Fibroblast of lung (primary cell): Measurements from ENCODE around the gene AMBRA1. TPM values are rescaled to one million over a fixed set of nuclear protein-coding genes. Genes with fewer than 3 reads are reported as not detected.
A peak's percentile ranks its signal among the peaks of the same experiment; 100 is the strongest.

Experiments used
- DNase-seq, 2 donors: peaks; one replicate each; pipeline versions ENCODE4 v3.0.0 to v3.0.0-alpha.2; 2010; ENCODE audit warnings: low read depth in 2 of 2
- H2AFZ ChIP-seq: 2 replicates; pipeline ENCODE4 v1.5.1; 2012; ENCODE audit warnings: low read length, control low read depth, inconsistent platforms
- H3K27ac ChIP-seq: 2 replicates; pipeline ENCODE4 v1.5.1; 2011; ENCODE audit warnings: low read length, control low read depth; ENCODE audit not compliant: insufficient read depth
- H3K27me3 ChIP-seq: 2 replicates; pipeline ENCODE4 v1.5.1; 2011; ENCODE audit warnings: mild to moderate bottlenecking, low read length; ENCODE audit not compliant: control insufficient read depth, insufficient read depth
- H3K36me3 ChIP-seq: 2 replicates; pipeline ENCODE4 v1.5.1; 2011; ENCODE audit warnings: low read length; ENCODE audit not compliant: control insufficient read depth, insufficient read depth
- H3K4me1 ChIP-seq: 2 replicates; pipeline ENCODE4 v1.5.1; 2011; ENCODE audit warnings: low read length; ENCODE audit not compliant: control insufficient read depth, insufficient read depth; ENCODE audit errors: extremely low read depth
- H3K4me2 ChIP-seq: 2 replicates; pipeline ENCODE4 v1.5.1; 2011; ENCODE audit warnings: low read length, control low read depth; ENCODE audit not compliant: insufficient read depth; ENCODE audit errors: extremely low read depth
- H3K4me3 ChIP-seq, 4 experiments: fragments of 200-600 bp in 1 of 4; sonication (generic) in 1 of 4; replicated peaks in 1 of 4; 2 replicates each; pipeline ENCODE4 v1.5.1; 2011 to 2016; ENCODE audit warnings: low read length in 4 of 4, low read depth in 3 of 4, mild to moderate bottlenecking in 3 of 4, control low read depth in 2 of 4, inconsistent platforms in 1 of 4, mixed read lengths in 1 of 4; ENCODE audit not compliant: insufficient read depth in 1 of 4; ENCODE audit errors: control extremely low read depth in 1 of 4
- H3K79me2 ChIP-seq: 2 replicates; pipeline ENCODE4 v1.5.1; 2012; ENCODE audit warnings: mild to moderate bottlenecking, low read length, inconsistent platforms; ENCODE audit not compliant: control insufficient read depth, insufficient read depth
- H3K9ac ChIP-seq: 2 replicates; pipeline ENCODE4 v1.5.1; 2011; ENCODE audit warnings: mild to moderate bottlenecking, low read length, control low read depth; ENCODE audit not compliant: insufficient read depth
- H3K9me3 ChIP-seq: 2 replicates; pipeline ENCODE4 v1.5.1; 2012; ENCODE audit warnings: low read depth, low read length; ENCODE audit not compliant: control insufficient read depth, insufficient read depth
- H4K20me1 ChIP-seq: 2 replicates; pipeline ENCODE4 v1.5.1; 2011; ENCODE audit warnings: low read length; ENCODE audit not compliant: control insufficient read depth, insufficient read depth; ENCODE audit errors: extremely low read depth
- CTCF ChIP-seq, 2 donors: IDR thresholded peaks in 1 of 2; conservative IDR thresholded peaks in 1 of 2; 1 replicate in 1 of 2; 2 replicates in 1 of 2; pipeline ENCODE4 v1.5.1; 2011 to 2012; ENCODE audit warnings: low read length in 2 of 2, control low read depth in 1 of 2, inconsistent platforms in 1 of 2, low read depth in 1 of 2, mild to moderate bottlenecking in 1 of 2
- EZH2 ChIP-seq: IDR thresholded peaks from 2 replicates; pipeline ENCODE4 v1.5.1; 2012; ENCODE audit warnings: low read length, control low read depth, mild to moderate bottlenecking; ENCODE audit errors: missing control alignments
- polyA plus RNA-seq, 2 donors: library from polyadenylated mRNA; depleted of rRNA in 1 of 2; stranded (reverse) in 1 of 2; unstranded in 1 of 2; fragments of >200 nt; gene quantifications; 2 replicates each; pipeline ENCODE4 v1.2.1, GENCODE V29; 2011 to 2012; ENCODE audit warnings: missing spikeins in 1 of 2
- total RNA-seq: library from RNA; depleted of rRNA; stranded (reverse); fragments of >200 nt; gene quantifications from 2 replicates; pipeline ENCODE4 v1.2.1, GENCODE V29; 2014

The AMBRA1 gene
- total and polyA plus RNA-seq, 2 donors (not counting 1 experiment from before 2014, with no cell fraction given) = 8.3 to 23.3 TPM

- H3K4me3 ChIP-seq = peak overlapping the region in 2 of 4 experiments; percentile 90 to 99
- H3K9ac ChIP-seq = no peak overlapping the region
- no peak overlapping the region for H3K27ac ChIP-seq
These were observed 25.0 kb upstream of the AMBRA1 start for GRCh38 chr11:46618837-46619236.

GRCh38 chr11:46617972-46618314 is 24.1 kb upstream of the AMBRA1 start:
- Histone ChIP-seq H3K4me2 (peak overlapping the region; percentile 97), H3K4me3 (peak overlapping the region; percentile 83 to 100 (median 94)), H3K9ac (peak overlapping the region; percentile 98), H3K9me3 (no peaks in the 10 kb centered on the region), H3K27ac (peak overlapping the region; percentile 99), H4K20me1 (no peaks in the 10 kb centered on the region), H2AFZ (peak overlapping the region; percentile 19), H3K79me2 (peaks cover 17% of the 10 kb centered on the region), H3K4me1 (no peaks in the 10 kb centered on the region), H3K27me3 (no peaks in the 10 kb centered on the region), H3K36me3 (peaks cover 4% of the 10 kb centered on the region)
- no peak for TF ChIP-seq CTCF (conservative IDR thresholded peaks at IDR 0.05 in 1 of 2, IDR thresholded peaks at IDR 0.05 in 1 of 2; ENCODE audit: low read depth in 1 of 2, low read length in 2 of 2)
- TF ChIP-seq EZH2 = no peak
- DNase-seq = no peak

More at GRCh38 chr11:46618837-46619236, 25.0 kb upstream of the AMBRA1 start:
- H3K36me3 ChIP-seq = peaks cover 4% of the 10 kb centered on the region
- peak in 1 of 2 donors; percentile 4 for DNase-seq
- no peaks in the 10 kb centered on the region for H3K27me3 ChIP-seq
- no peak for TF ChIP-seq CTCF (conservative IDR thresholded peaks at IDR 0.05 in 1 of 2, IDR thresholded peaks at IDR 0.05 in 1 of 2; ENCODE audit: low read depth in 1 of 2, low read length in 2 of 2)
- TF ChIP-seq EZH2 = no peak
- H3K4me2 ChIP-seq = peak overlapping the region; percentile 48
- H3K79me2 ChIP-seq = peaks cover 17% of the 10 kb centered on the region
- H3K9me3 ChIP-seq = no peaks in the 10 kb centered on the region
- H3K4me1 ChIP-seq = no peaks in the 10 kb centered on the region
- H4K20me1 ChIP-seq = no peaks in the 10 kb centered on the region
- H2AFZ ChIP-seq = no peak overlapping the region

- Histone ChIP-seq H3K79me2 (peaks cover 17% of the 10 kb centered on the region), H3K27ac (peak within 1 kb of the TSS; percentile 99), H3K4me3 (peak within 1 kb of the TSS; percentile 83 to 100 (median 94)), H2AFZ (peak within 1 kb of the TSS; percentile 78), H3K4me2 (peak within 1 kb of the TSS; percentile 97), H3K4me1 (no peaks in the 10 kb centered on the region), H3K9me3 (no peaks in the 10 kb centered on the region), H3K36me3 (peaks cover 4% of the 10 kb centered on the region), H3K9ac (peak within 1 kb of the TSS; percentile 98), H4K20me1 (no peaks in the 10 kb centered on the region), H3K27me3 (no peaks in the 10 kb centered on the region)
- TF ChIP-seq EZH2 (no peak), CTCF (conservative IDR thresholded peaks at IDR 0.05 in 1 of 2, IDR thresholded peaks at IDR 0.05 in 1 of 2; ENCODE audit: low read depth in 1 of 2, low read length in 2 of 2) (peak; percentile 82 to 83)
- peak; percentile 89 to 91 for DNase-seq
These were observed 23.5 kb upstream of the AMBRA1 start, which contains the start of the genes ATG13 and HARBI1 for GRCh38 chr11:46617134-46617971. ATG13 (plus strand) TSS chr11:46617553; CDS start chr11:46644292, 26,739 bp downstream. HARBI1 (minus strand) TSS chr11:46617227; CDS start chr11:46616237, 990 bp downstream.
